Kidney tubule cell (primary cell): ENCODE data around the gene ERBB3.

Experiments used
- DNase-seq: peaks from one replicate; pipeline ENCODE4 v3.0.0-alpha.2; 2018; ENCODE audit warnings: low spot score

The ERBB3 gene

DNA sequence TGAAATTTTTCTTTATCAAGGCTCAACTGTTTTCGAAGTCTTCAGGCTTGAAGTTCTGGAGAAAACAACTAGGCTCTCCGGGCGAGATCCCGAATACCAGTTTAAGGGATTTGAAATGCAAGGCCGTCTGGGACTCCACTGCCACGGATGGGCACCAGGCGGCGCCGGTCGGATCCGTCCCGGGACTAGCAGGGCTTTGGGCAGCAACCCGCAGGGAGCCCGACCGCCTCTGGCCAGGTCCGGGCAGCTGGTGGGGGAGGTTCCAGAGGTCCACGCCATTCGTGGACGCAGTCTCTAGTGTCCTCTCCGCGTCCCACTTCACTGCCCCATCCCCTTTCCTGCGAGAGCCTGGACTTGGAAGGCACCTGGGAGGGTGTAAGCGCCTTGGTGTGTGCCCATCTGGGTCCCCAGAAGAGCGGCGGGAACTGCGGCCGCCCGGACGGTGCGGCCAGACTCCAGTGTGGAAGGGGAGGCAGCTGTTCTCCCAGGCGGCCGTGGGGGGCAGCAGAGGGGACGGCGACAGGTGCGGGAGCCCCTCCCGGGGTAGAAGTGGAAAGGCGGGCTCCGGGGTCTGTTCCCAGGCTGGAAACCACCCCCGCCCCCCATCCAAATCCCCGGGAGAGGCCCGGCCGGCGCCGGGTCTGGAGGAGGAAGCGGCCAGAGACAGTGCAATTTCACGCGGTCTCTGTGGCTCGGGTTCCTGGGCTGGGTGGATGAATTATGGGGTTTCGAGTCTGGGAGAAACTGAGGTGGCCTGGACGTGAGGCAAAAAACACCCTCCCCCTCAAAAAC lies 838 bp upstream of the ERBB3 start:
- peak; percentile 91 for DNase-seq

DNA sequence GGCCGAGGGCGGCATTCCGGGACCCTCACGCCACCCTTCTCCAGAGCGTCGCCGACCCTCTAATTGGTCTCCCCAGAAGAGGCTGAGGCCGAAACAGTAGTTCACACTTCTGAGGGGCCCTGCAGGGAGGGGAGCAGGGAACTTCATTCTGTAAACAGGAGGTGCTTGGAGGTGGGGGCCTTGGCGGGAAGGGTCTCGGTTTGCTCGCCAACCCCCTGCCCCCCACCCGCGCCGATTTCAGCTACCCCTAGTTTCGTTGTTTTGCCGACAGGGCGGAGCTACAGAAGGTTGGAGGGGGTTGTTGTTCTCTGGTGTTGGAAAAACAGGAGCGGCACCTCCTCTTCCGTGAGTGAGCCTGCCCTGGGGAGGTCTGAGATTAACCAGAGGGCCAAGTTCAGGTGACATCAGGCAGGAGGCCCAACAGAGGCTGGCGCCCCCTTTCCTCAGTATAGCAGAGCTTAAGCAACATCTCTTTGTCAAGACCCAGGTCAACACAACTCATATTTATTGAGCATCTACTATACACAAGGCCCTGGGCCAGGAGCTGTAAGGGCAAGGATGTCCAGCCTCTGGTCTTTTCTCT lies 682 bp downstream of the ERBB3 start:
- DNase-seq, result peak; percentile 63

GRCh38 chr12:56081393-56082347 lies 1.7 kb downstream of the ERBB3 start:
- DNase-seq, result no peak

GRCh38 chr12:56082382-56082781 lies 2.4 kb downstream of the ERBB3 start:
- DNase-seq, result no peak

GRCh38 chr12:56082967-56083366 lies 3.0 kb downstream of the ERBB3 start:
- no peak for DNase-seq

GRCh38 chr12:56084958-56085543 lies 5.1 kb downstream of the ERBB3 start:
- no peak for DNase-seq

DNA sequence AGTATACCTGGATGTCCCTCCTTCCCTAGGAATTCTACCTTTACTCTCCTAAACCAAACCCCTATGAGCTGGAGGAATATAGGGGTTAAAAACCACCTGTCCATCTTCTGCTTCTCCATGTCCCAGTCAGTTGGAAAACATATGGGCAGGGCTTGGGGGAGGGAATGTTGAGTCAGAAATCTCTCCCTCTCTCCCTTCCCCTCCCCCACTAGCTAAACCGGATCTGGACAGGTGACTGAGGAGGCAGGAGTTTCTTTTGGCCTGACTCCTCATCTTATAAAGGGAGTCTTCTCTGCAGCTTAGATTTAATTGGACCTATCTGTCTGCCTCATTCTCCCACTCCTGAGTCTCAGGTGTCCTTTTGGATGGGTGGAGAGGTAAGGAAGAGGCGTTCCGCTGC lies 6.1 kb downstream of the ERBB3 start:
- peak; percentile 51 for DNase-seq

DNA sequence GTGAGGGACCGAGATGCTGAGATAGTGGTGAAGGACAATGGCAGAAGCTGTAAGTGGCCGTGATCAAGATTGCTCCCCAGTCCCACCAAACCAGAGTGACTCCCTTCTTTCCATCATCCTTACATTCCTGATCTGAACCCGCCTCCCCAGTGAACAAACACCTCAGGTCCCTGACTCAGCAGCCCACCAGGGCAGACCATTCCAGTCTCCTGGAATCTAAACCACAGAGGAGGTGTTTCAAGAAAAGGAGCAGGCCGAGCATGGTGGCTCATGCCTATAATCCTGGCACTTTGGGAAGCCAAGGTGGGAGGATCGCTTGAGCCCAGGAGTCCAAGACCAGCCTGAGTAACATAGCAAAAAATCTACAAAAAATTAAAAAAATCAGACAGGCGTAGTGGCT lies 6.6 kb downstream of the ERBB3 start:
- no peak for DNase-seq

DNA sequence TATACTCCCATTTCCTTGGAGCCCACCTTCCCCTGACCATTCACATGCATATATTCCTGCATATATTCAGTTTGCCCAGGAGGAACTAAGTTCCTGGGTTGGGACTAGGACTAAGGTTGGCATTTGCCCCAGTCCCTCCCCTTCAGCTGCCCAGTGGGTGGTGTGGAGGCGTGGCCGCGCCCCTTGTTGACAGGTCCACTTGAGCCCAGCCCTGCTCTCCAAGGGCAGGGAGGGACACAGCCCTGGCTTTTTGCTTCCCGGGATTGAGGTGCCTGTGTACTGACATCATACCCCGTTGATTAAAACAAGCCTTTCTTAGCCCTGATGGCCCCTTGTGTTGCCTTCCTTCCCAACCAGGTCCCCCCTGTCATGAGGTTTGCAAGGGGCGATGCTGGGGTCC lies 7.3 kb downstream of the ERBB3 start:
- DNase-seq, result no peak

GRCh38 chr12:56097738-56098137 lies 17.8 kb downstream of the ERBB3 start:
- DNase-seq, result no peak

DNA sequence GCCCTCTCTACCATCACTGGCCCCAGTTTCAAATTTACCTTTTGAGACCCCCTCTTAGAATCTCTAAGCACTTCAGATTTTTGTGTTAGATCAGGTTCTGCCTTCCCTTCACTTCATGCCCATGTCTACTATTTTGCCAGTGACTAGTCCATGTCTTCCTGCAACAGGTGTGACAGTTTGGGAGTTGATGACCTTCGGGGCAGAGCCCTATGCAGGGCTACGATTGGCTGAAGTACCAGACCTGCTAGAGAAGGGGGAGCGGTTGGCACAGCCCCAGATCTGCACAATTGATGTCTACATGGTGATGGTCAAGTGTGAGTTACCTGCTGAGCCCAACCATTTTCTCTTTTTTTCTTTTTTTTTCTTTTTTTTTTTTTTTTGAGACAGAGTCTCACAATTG lies 18.6 kb downstream of the ERBB3 start:
- DNase-seq, result no peak

DNA sequence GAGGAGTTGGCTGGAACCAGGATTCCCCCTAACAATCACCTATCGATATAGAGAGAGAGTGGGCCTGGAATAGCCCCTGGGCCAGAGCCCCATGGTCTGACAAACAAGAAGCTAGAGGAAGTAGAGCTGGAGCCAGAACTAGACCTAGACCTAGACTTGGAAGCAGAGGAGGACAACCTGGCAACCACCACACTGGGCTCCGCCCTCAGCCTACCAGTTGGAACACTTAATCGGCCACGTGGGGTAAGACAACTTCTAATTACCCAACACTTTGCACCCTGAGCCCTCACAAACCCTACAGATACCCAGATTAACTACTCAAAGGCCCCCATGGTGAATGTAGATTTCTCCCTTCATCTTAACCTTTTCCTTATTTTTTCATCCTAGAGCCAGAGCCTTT lies 19.8 kb downstream of the ERBB3 start:
- DNase-seq, result no peak

DNA sequence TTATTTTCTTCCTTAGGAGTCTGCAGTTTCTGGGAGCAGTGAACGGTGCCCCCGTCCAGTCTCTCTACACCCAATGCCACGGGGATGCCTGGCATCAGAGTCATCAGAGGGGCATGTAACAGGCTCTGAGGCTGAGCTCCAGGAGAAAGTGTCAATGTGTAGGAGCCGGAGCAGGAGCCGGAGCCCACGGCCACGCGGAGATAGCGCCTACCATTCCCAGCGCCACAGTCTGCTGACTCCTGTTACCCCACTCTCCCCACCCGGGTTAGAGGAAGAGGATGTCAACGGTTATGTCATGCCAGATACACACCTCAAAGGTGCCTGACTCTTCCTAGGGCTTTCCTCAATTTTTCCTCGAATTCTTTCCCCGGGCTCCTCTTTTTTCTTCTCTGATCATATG lies 21.1 kb downstream of the ERBB3 start:
- DNase-seq, result no peak

- DNase-seq, result no peak
Measured at GRCh38 chr12:56102683-56103065, 22.7 kb downstream of the ERBB3 start.

DNA sequence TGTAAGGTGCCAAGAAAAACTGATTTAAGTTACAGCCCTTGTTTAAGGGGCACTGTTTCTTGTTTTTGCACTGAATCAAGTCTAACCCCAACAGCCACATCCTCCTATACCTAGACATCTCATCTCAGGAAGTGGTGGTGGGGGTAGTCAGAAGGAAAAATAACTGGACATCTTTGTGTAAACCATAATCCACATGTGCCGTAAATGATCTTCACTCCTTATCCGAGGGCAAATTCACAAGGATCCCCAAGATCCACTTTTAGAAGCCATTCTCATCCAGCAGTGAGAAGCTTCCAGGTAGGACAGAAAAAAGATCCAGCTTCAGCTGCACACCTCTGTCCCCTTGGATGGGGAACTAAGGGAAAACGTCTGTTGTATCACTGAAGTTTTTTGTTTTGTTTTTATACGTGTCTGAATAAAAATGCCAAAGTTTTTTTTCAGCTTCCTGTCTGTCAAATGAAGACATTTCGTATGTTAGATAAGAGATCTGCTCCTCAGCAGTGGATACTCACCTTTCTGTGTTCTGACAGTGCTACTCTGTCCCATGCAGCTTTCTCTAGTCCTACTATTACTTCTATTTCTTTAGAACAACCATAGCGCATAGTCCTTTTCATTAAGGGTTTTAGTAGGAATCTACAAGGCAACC lies 23.2 kb downstream of the ERBB3 start:
- no peak for DNase-seq

GRCh38 chr12:56103823-56104108 lies 23.8 kb downstream of the ERBB3 start:
- no peak for DNase-seq

GRCh38 chr12:56104109-56104814 lies 24.3 kb downstream of the ERBB3 start, which contains the start of gene PA2G4:
TSS of gene PA2G4 (plus strand) at chr12:56104559. CDS start at chr12:56104738, 179 bp downstream.
- peak; percentile 100 for DNase-seq

DNA sequence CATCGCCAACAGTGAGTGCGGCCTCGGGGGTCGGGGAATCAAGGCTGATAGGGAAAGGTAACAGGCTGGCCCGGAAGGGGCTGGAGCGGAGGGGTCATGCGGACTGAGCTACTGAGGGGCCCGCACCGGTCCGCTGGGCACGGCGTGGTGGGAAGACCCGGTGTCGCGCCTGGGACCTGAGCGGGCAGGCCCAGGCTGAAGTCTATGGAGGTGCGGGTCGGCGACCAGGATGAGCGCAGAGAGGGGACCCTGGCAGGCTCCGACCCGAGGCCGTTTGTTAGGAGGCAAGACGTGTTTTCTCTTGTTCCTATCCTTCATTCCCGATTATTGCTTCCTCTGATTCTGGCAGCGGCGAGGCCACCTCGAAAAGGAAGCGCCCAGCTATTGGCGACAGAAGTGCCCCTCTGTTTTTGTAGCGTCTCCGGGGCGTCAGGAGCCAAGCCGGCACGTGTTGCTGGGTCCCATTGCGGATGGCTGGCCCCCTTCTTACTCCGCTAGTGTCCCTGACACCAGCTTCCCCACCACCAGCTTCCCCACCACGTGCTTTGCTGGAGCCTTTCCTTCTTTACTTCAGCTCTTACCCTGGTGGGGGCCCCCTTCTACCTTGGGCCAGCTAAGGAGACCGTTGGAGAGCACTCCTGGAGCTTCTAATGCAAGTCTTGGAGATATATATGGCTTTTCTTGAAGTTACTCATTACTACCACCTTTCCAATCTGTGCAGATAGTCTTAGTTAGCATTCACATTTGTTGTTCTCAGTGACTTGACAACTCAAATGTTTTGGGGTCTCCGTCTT lies 25.0 kb downstream of the ERBB3 start:
- DNase-seq, result peak; percentile 39

DNA sequence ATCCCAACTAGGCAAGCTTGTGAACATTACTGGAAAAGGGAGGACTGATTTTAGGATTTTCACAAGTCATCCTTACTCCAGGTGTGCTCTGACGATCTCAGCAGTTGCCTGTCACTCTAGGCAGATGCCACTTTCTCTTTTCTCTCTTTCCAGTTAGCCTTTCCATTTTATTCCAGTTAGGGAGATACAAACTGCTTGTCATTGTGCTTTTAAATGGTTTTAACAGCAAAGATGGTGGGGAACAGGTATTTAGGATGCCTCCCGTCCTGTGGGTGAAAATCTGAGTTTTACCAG lies 25.6 kb downstream of the ERBB3 start:
- DNase-seq, result no peak

- no peak for DNase-seq
Measured at GRCh38 chr12:56107242-56107641, 27.3 kb downstream of the ERBB3 start.

GRCh38 chr12:56110571-56110970 lies 30.6 kb downstream of the ERBB3 start:
- DNase-seq, result no peak
